ENCODE measurements around the gene CD6.

DNA sequence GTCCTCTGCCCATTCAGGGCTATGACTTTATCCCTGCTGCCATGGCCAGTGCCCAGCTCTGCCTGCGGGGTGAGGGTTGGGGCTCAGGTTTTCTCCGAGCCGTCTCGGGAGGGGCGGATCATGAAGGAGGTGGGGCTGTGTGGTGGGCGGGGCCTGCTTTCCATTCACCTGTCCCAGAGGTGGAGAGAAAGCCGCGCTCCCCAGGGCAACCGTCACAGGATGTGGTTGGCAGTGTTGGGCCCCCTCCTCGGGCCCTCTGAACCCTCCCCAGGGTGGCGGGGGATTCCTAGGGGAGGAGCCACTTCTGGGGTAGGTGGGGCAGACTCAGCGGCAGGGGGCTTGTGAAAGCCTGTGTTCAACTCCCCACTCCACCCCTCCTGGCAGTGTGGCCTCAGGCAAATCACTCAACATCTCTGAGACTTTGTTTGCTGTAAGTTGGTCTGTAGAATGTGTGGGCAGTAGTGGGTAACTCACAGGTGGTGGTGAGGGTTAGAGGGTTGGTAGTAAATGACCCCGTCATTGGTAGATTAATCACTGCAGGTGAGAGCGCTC is 50.3 kb downstream of the CD6 start:
- TF ChIP-seq YY1 (IDR thresholded peaks at IDR 0.05; ENCODE audit: insufficient read depth, insufficient read length) (no peak), ZNF274 (IDR thresholded peaks at IDR 0.05; ENCODE audit: low read depth, low read length) (no peak), SUZ12 (IDR thresholded peaks at IDR 0.05; ENCODE audit: extremely low read depth, insufficient read depth, insufficient read length) (no peak)
